ENCODE results near the gene PLEKHM1. TPM values are rescaled to one million over a fixed set of nuclear protein-coding genes. Genes with fewer than 3 reads are reported as not detected.
"Not testable (repeated sequence)": the region's sequence is repeated elsewhere in the genome, so short reads cannot be mapped to it uniquely, and the experiment has no call there.

PLEKHM1 gene
- total and polyA plus RNA-seq, 2 of the 13 experiments (the other 11 are each of a cell fraction or from before 2014, with no cell fraction given) = 7.6 to 13.5 TPM

DNA sequence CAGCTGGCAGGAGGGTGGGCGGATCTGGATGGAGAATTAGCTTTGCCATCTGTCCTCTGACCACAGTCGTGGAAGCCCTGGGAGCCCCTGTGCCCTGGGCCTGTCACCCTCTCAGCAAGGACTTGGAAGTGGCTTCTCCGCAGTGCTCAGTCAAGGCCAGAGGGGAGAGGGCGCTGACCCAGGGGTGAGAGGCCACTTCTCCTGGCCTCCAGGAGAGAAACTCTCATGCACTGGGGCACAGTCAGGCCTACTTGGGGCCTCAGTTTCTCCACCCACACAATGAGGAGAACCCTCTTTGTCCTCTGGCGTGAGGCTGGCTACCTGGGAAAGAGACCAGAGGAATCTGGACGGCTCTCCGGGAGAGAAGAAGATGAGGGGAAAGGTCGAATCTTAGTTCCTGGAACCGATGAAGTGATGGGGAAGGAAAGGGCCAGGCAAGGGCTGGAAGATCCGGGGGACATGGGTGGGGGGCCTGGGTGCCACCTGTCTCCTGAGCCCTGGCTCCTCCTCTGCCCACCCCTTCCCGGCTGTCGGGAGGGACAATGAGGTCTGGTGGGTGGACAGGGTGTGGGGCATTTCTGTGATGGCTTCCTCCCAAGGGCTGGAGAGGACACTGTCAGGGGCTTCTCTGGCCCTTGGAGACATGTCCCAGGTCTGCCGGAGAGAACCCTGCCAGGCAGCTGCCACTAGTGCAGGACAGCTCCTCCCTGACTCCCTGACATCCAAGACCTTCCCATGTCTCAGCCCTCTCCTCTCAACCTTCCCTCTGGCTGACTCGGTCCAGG is 48.8 kb downstream of the PLEKHM1 start:
- TF ChIP-seq ZBTB26 (CRISPR knock-in tag; IDR thresholded peaks at IDR 0.05; ENCODE audit: borderline replicate concordance) = no peak
- TF ChIP-seq AGO2 (optimal IDR thresholded peaks at IDR 0.05; ENCODE audit: low read depth, low read length) = peak; percentile 23
- no peak for TF ChIP-seq ATF7 (IDR thresholded peaks at IDR 0.05)
- TF ChIP-seq ATF7 (CRISPR knock-in tag; IDR thresholded peaks at IDR 0.05) = no peak
- DNase-seq (ENCODE audit: low spot score) = no peak

DNA sequence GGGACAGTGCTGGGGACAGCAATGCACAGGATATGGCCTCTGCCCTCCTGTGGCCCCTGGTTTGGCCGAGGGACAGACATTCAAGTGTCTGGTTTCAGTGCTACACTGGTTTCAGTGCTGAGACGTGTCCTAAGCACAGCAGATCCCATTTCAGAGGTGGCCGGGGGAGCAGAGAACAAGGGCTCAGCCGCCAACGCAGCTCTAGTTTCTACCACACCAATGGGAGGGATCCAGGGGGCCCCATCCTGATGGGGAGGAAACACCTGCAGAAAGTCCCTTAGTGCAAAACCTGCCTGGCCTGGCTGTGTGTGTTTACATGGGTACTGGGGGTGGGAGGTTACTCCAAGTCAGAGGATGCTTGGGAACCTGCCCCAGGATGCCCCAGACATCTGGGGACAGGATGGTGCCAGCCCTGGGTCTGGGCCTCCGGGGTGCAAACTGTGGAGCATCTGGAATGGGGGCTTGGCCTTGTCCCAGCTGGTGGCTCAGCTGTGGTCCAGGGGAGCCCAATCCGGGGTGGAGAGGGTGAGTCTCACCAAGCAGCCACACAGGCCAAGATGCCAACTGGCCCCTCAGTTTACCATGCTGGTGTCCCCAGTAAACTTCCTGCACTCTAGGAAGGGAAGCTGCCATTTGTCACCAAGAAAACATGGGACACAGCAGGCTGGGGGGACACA is 49.5 kb downstream of the PLEKHM1 start:
- not testable (repeated sequence) for H3K79me2 ChIP-seq (ENCODE audit: insufficient read depth, low read length); FAIRE-seq

More for the DNA sequence above, 48.8 kb downstream of the PLEKHM1 start:
- ChIA-PET POLR2A (no interaction called here), CTCF (ENCODE audit: low intra/inter-chr PET ratio, low total read pairs) (no interaction called here)
- intact Hi-C loops (cut with micrococcal nuclease; ENCODE audit: unreplicated experiment) (no loop called here), in situ Hi-C loops (cut with HindIII; ENCODE audit: extremely low pct_ligation_motif_present, low pct_unique_long_range_greater_than_20kb) (no loop called here)
- Histone ChIP-seq H3K4me3 (replicated peaks in 1 of 3; ENCODE audit: insufficient read depth in 1 of 3, low read depth in 2 of 3, low read length in 3 of 3) (no peak overlapping the region), H3K9me3 (ENCODE audit: low read length) (no peaks in the 10 kb centered on the region), H4K20me1 (ENCODE audit: insufficient read depth, low read length) (no peaks in the 10 kb centered on the region), H3K4me2 (ENCODE audit: low read depth, low read length) (no peak overlapping the region), H3K27me3 (ENCODE audit: control insufficient read depth in 1 of 2, insufficient read depth in 2 of 2, low read length in 2 of 2) (no peaks in the 10 kb centered on the region), H3K4me1 (ENCODE audit: insufficient read depth, low read length) (peaks cover 14% of the 10 kb centered on the region), H3K9ac (ENCODE audit: insufficient read depth, low read depth, low read length) (no peak overlapping the region), H2AFZ (ENCODE audit: low read length) (no peak overlapping the region), H3K36me3 (replicated peaks in 1 of 2; ENCODE audit: control insufficient read depth in 1 of 2, insufficient read depth in 2 of 2, low read length in 2 of 2) (peaks cover 2% of the 10 kb centered on the region in 2 experiments; a peak in 2 of 5 replicates), H3K27ac (ENCODE audit: extremely low read length, insufficient read depth, low read length) (no peak overlapping the region), H3K79me2 (ENCODE audit: insufficient read depth, low read length) (no peaks in the 10 kb centered on the region)
- WGBS (ENCODE audit: low lambda C conversion rate) = 78% methylated on average over 14 of the region's 14 CpGs
- FAIRE-seq (no peak), ATAC-seq (no peak)
- BruUV-seq (replicated peaks) = no TSS peak

More for the DNA sequence above, 49.5 kb downstream of the PLEKHM1 start:
- H3K27me3 ChIP-seq (ENCODE audit: control insufficient read depth in 1 of 2, insufficient read depth in 2 of 2, low read length in 2 of 2); H4K20me1 ChIP-seq (ENCODE audit: insufficient read depth, low read length); intact Hi-C loops (cut with micrococcal nuclease; ENCODE audit: unreplicated experiment); BruUV-seq (replicated peaks); H2AFZ ChIP-seq (ENCODE audit: low read length); ATAC-seq; H3K4me3 ChIP-seq (replicated peaks in 1 of 3; ENCODE audit: insufficient read depth in 1 of 3, low read depth in 2 of 3, low read length in 3 of 3); CTCF ChIA-PET (ENCODE audit: low intra/inter-chr PET ratio, low total read pairs); H3K36me3 ChIP-seq (replicated peaks in 1 of 2; ENCODE audit: control insufficient read depth in 1 of 2, insufficient read depth in 2 of 2, low read length in 2 of 2); H3K4me2 ChIP-seq (ENCODE audit: low read depth, low read length); in situ Hi-C loops (cut with HindIII; ENCODE audit: extremely low pct_ligation_motif_present, low pct_unique_long_range_greater_than_20kb); H3K9ac ChIP-seq (ENCODE audit: insufficient read depth, low read depth, low read length); DNase-seq (ENCODE audit: low spot score); H3K9me3 ChIP-seq (ENCODE audit: low read length); H3K27ac ChIP-seq (ENCODE audit: extremely low read length, insufficient read depth, low read length): not testable (repeated sequence)
- H3K4me1 ChIP-seq (ENCODE audit: insufficient read depth, low read length) = peaks cover 14% of the 10 kb centered on the region
- 0 out of 2 replicates have a peak, but pooled peaks have one; percentile 45 for TF ChIP-seq ZBTB33 (CRISPR knock-in tag; IDR thresholded peaks at IDR 0.05)
- TF ChIP-seq AGO2 (optimal IDR thresholded peaks at IDR 0.05; ENCODE audit: low read depth, low read length) = peak; percentile 24
- peak; percentile 2; the same call in 1 of the 2 replicates for TF ChIP-seq ZNF768 (CRISPR knock-in tag; IDR thresholded peaks at IDR 0.05)
- 78% methylated on average over 5 of the region's 7 CpGs for WGBS (ENCODE audit: low lambda C conversion rate)
- POLR2A ChIA-PET = interaction anchor here (1.6 kb wide), 1 partner anchor 15 kb away, joined by 3 read pairs; no protein-coding TSS in a partner anchor
